HFFc6 (cell line): ENCODE results near the gene MDFIC2. TPM values are rescaled to one million over a fixed set of nuclear protein-coding genes. Genes with fewer than 3 reads are reported as not detected.

Experiments
- DNase-seq: peaks from one replicate; pipeline ENCODE4 v3.0.0-alpha.2; 2018
- H3K27ac Mint-ChIP-seq: 2 replicates; pipeline ENCODE4 v1.8.0; 2020; ENCODE audit warnings: mild to moderate bottlenecking, mixed read lengths
- H3K27me3 Mint-ChIP-seq: 2 replicates; pipeline ENCODE4 v1.8.0; 2021; ENCODE audit warnings: mild to moderate bottlenecking, moderate library complexity, mixed read lengths; ENCODE audit not compliant: insufficient read depth
- H3K36me3 Mint-ChIP-seq: 2 replicates; pipeline ENCODE4 v1.8.0; 2021; ENCODE audit warnings: low read depth, mixed read lengths
- H3K4me1 Mint-ChIP-seq: 2 replicates; pipeline ENCODE4 v1.8.0; 2020; ENCODE audit warnings: low read depth, mixed read lengths
- H3K4me3 Mint-ChIP-seq: 2 replicates; pipeline ENCODE4 v1.8.0; 2020; ENCODE audit warnings: mild to moderate bottlenecking, moderate library complexity, mixed read lengths
- H3K9me3 Mint-ChIP-seq: 2 replicates; pipeline ENCODE4 v1.8.0; 2020; ENCODE audit warnings: mild to moderate bottlenecking, mixed read lengths
- total RNA-seq, 6 experiments: library from RNA; stranded (reverse); fragmentation: NEBNext Ultra II Directional; extraction: Animal tissue kit (Norgen Biotek cat#: 25700); gene quantifications; 2 replicates in 1 of 6; 3 replicates in 5 of 6; pipeline ENCODE4 v1.2.3, GENCODE V29; 2021
- TF ChIP-seq, protein P1 (sequence below): fragments of 200-600 bp; sonication (generic); IDR thresholded peaks from 2 replicates; pipeline ENCODE4 v1.5.0; 2021; ENCODE audit warnings: antibody characterized with exemption, mild to moderate bottlenecking

Gene MDFIC2
- total RNA-seq, 6 experiments from 2014 or later, result not detected

- peaks cover 18% of the 10 kb centered on the region for H3K9me3 Mint-ChIP-seq
- H3K36me3 Mint-ChIP-seq, result no peaks in the 10 kb centered on the region
- no peak overlapping the region for H3K4me3 Mint-ChIP-seq
- no peaks in the 10 kb centered on the region for H3K4me1 Mint-ChIP-seq
- no peak overlapping the region for H3K27ac Mint-ChIP-seq
- DNase-seq, result no peak
- no peaks in the 10 kb centered on the region for H3K27me3 Mint-ChIP-seq
- TF ChIP-seq, protein P1, sequence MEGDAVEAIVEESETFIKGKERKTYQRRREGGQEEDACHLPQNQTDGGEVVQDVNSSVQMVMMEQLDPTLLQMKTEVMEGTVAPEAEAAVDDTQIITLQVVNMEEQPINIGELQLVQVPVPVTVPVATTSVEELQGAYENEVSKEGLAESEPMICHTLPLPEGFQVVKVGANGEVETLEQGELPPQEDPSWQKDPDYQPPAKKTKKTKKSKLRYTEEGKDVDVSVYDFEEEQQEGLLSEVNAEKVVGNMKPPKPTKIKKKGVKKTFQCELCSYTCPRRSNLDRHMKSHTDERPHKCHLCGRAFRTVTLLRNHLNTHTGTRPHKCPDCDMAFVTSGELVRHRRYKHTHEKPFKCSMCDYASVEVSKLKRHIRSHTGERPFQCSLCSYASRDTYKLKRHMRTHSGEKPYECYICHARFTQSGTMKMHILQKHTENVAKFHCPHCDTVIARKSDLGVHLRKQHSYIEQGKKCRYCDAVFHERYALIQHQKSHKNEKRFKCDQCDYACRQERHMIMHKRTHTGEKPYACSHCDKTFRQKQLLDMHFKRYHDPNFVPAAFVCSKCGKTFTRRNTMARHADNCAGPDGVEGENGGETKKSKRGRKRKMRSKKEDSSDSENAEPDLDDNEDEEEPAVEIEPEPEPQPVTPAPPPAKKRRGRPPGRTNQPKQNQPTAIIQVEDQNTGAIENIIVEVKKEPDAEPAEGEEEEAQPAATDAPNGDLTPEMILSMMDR, result no peak
These were observed 110.5 kb downstream of the MDFIC2 start for GRCh38 chr3:70201975-70202374.

DNA sequence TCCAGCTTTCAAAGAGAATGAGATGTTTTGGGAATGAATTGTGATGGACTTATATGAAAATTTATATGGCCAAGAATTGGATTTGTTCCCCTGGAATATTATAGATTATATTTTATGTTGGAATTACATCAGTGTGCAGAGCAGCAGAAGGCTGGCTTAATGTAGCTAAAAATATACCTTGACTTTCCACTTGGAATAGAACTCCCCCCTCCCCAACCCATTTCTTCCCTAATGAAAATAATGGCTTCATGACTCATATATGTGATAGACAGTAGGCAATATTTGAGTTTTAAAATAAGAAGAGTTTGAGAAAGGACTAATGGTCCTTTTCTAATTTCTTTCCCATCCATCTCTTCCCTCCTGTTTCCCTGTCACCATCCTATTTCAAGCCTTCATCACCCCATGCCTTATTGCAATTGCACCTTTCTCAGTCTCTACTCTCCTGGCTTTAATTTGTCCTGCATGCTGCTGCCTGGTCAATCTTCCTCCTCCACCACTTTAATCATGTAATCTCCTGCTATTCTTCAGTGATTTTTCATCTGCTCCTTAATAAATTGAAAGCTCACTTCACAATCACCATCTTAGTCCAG, 122.5 kb downstream of the MDFIC2 start:
- TF ChIP-seq, protein P1, result no peak
- no peaks in the 10 kb centered on the region for H3K27me3 Mint-ChIP-seq
- H3K9me3 Mint-ChIP-seq, result peaks cover 15% of the 10 kb centered on the region
- no peak overlapping the region for H3K4me3 Mint-ChIP-seq
- no peak overlapping the region for H3K27ac Mint-ChIP-seq
- H3K36me3 Mint-ChIP-seq, result peaks cover 4% of the 10 kb centered on the region; the same call in 1 of the 2 replicates
- H3K4me1 Mint-ChIP-seq, result no peaks in the 10 kb centered on the region
- no peak for DNase-seq

- no peak overlapping the region for H3K4me3 Mint-ChIP-seq
- TF ChIP-seq, protein P1, result no peak
- peaks cover 18% of the 10 kb centered on the region for H3K9me3 Mint-ChIP-seq
- H3K27me3 Mint-ChIP-seq, result no peaks in the 10 kb centered on the region
- peaks cover 4% of the 10 kb centered on the region; the same call in 1 of the 2 replicates for H3K36me3 Mint-ChIP-seq
- DNase-seq, result no peak
- H3K27ac Mint-ChIP-seq, result no peak overlapping the region
- no peaks in the 10 kb centered on the region for H3K4me1 Mint-ChIP-seq
These were observed 126.2 kb downstream of the MDFIC2 start for GRCh38 chr3:70186221-70186620.

GRCh38 chr3:70185661-70186060, 126.8 kb downstream of the MDFIC2 start:
- no peak for DNase-seq
- TF ChIP-seq, protein P1, result no peak
- no peak overlapping the region for H3K4me3 Mint-ChIP-seq
- H3K27ac Mint-ChIP-seq, result no peak overlapping the region
- no peaks in the 10 kb centered on the region for H3K27me3 Mint-ChIP-seq
- H3K4me1 Mint-ChIP-seq, result no peaks in the 10 kb centered on the region
- H3K9me3 Mint-ChIP-seq, result peaks cover 18% of the 10 kb centered on the region
- peaks cover 4% of the 10 kb centered on the region; the same call in 1 of the 2 replicates for H3K36me3 Mint-ChIP-seq

DNA sequence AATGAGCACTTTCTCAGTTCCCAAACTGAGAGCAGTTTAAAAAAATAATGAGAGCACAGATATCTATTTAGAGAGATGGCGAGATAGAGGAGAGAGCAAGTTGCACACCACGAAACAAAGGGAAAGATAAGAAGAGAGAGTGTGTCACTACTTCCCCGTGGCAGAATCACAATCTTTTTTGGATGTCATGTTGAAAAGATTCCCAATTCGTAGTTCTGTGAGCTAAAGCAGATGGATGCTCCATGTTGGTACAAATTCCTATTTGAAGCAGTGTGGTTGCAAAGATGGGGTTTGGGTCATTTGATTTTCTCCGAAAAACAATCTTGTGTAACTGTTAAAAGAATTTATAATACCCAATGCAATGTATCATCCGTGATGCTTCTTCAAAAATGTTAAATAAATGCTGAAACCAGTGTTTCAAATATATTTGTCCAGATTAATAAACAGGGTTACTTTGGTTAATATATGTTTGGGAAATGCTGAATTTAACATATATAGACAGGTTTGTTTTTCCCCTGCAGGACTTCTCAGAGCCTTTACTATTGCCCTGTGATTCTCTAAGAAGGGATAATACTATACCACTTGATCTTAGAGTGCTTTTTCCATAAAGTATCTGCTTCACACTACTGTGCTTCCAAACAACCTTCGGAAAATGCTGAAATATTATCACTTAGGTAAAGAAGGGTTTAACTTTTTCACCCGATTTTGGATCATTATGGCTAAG, 128.5 kb downstream of the MDFIC2 start:
- H3K9me3 Mint-ChIP-seq, result peaks cover 14% of the 10 kb centered on the region
- H3K4me3 Mint-ChIP-seq, result no peak overlapping the region
- no peak for DNase-seq
- TF ChIP-seq, protein P1, result no peak
- H3K4me1 Mint-ChIP-seq, result no peaks in the 10 kb centered on the region
- H3K36me3 Mint-ChIP-seq, result peaks cover 4% of the 10 kb centered on the region; the same call in 1 of the 2 replicates
- no peaks in the 10 kb centered on the region for H3K27me3 Mint-ChIP-seq
- H3K27ac Mint-ChIP-seq, result no peak overlapping the region
